Liver (tissue), 9 donors: Measurements from ENCODE around the gene TACC2. TPM values are rescaled to one million over a fixed set of nuclear protein-coding genes. Genes with fewer than 3 reads are reported as not detected.

Source experiments
- DNase-seq: peaks from one replicate; pipeline ENCODE4 v3.0.0-alpha.2; 2017; ENCODE audit warnings: low spot score
- H3K27ac ChIP-seq, 2 donors: one replicate each; pipeline ENCODE4 v1.7.0; 2013; ENCODE audit warnings: inconsistent platforms in 2 of 2, low read length in 2 of 2, control low read depth in 1 of 2, low read depth in 1 of 2, mild to moderate bottlenecking in 1 of 2
- H3K27me3 ChIP-seq, 4 donors: one replicate each; pipeline versions ENCODE4 v1.6.1 to v1.7.0; 2013; ENCODE audit warnings: low read length in 3 of 4, inconsistent platforms in 1 of 4, mild to moderate bottlenecking in 1 of 4, moderate library complexity in 1 of 4; ENCODE audit not compliant: control insufficient read depth in 4 of 4, insufficient read depth in 4 of 4
- H3K36me3 ChIP-seq, 4 donors: one replicate each; pipeline versions ENCODE4 v1.6.1 to v1.7.0; 2013; ENCODE audit warnings: low read length in 3 of 4, mild to moderate bottlenecking in 3 of 4, low read depth in 1 of 4, moderate library complexity in 1 of 4; ENCODE audit not compliant: control insufficient read depth in 4 of 4, insufficient read depth in 3 of 4
- H3K4me1 ChIP-seq, 4 donors: one replicate each; pipeline versions ENCODE4 v1.6.1 to v1.7.0; 2013; ENCODE audit warnings: low read length in 3 of 4, mild to moderate bottlenecking in 3 of 4, moderate library complexity in 1 of 4; ENCODE audit not compliant: control insufficient read depth in 4 of 4, insufficient read depth in 4 of 4
- H3K4me3 ChIP-seq, 3 donors: one replicate each; pipeline versions ENCODE4 v1.6.1 to v1.7.0; 2013; ENCODE audit warnings: low read length in 3 of 3, control low read depth in 1 of 3, low read depth in 1 of 3, mild to moderate bottlenecking in 1 of 3
- H3K9ac ChIP-seq, 2 donors: one replicate each; pipeline ENCODE4 v1.7.0; 2013; ENCODE audit warnings: low read length in 2 of 2, mild to moderate bottlenecking in 2 of 2, moderate library complexity in 2 of 2, control low read depth in 1 of 2, low read depth in 1 of 2
- H3K9me3 ChIP-seq, 4 donors: one replicate each; pipeline versions ENCODE4 v1.6.1 to v1.7.0; 2013; ENCODE audit warnings: low read length in 3 of 4; ENCODE audit not compliant: control insufficient read depth in 4 of 4
- CTCF ChIP-seq: fragments of 150-350 bp; IDR thresholded peaks from 2 replicates; pipeline ENCODE4 v1.5.1; 2017; ENCODE audit warnings: improper control_type of control experiment, low read depth, low read length; ENCODE audit not compliant: missing input control
- FOXA1 ChIP-seq: IDR thresholded peaks from 2 replicates; pipeline ENCODE4 v1.6.1; 2016; ENCODE audit warnings: antibody characterized with exemption
- FOXA2 ChIP-seq: IDR thresholded peaks from 2 replicates; pipeline ENCODE4 v1.6.1; 2016; ENCODE audit warnings: antibody characterized with exemption
- GABPA ChIP-seq, 2 donors: IDR thresholded peaks in 1 of 2; conservative IDR thresholded peaks in 1 of 2; 2 replicates each; pipeline ENCODE4 v1.6.1; 2016; ENCODE audit warnings: antibody characterized with exemption in 2 of 2, mild to moderate bottlenecking in 1 of 2, moderate library complexity in 1 of 2
- HNF4A ChIP-seq, 2 donors: conservative IDR thresholded peaks; 2 replicates each; pipeline ENCODE4 v1.6.1; 2016; ENCODE audit warnings: antibody characterized with exemption in 2 of 2, mild to moderate bottlenecking in 2 of 2
- HNF4G ChIP-seq: IDR thresholded peaks from 2 replicates; pipeline ENCODE4 v1.6.1; 2016; ENCODE audit warnings: antibody characterized with exemption
- JUND ChIP-seq, 2 donors: IDR thresholded peaks; 2 replicates each; pipeline ENCODE4 v1.6.1; 2016; ENCODE audit warnings: antibody characterized with exemption in 2 of 2
- MAX ChIP-seq: IDR thresholded peaks from 2 replicates; pipeline ENCODE4 v1.6.1; 2016; ENCODE audit warnings: antibody characterized with exemption
- NR2F2 ChIP-seq: IDR thresholded peaks from 2 replicates; pipeline ENCODE4 v1.6.1; 2016; ENCODE audit warnings: antibody characterized with exemption
- RAD21 ChIP-seq, 2 donors: IDR thresholded peaks; 2 replicates each; pipeline ENCODE4 v1.6.1; 2016; ENCODE audit warnings: antibody characterized with exemption in 2 of 2, mild to moderate bottlenecking in 2 of 2
- REST ChIP-seq: IDR thresholded peaks from 2 replicates; pipeline ENCODE4 v1.6.1; 2016; ENCODE audit warnings: antibody characterized with exemption, mild to moderate bottlenecking
- SP1 ChIP-seq: IDR thresholded peaks from 2 replicates; pipeline ENCODE4 v1.6.1; 2018; ENCODE audit warnings: antibody characterized with exemption, mild to moderate bottlenecking
- YY1 ChIP-seq: IDR thresholded peaks from 2 replicates; pipeline ENCODE4 v1.6.1; 2016; ENCODE audit warnings: antibody characterized with exemption, mild to moderate bottlenecking
- ZBTB33 ChIP-seq: IDR thresholded peaks from 2 replicates; pipeline ENCODE4 v1.6.1; 2016; ENCODE audit warnings: antibody characterized with exemption
- WGBS: extraction: QIAGEN DNeasy Blood & Tissue Kit; methylation state at CpG from one replicate; pipeline ENCODE4 v1.1.7; 2013; 5-methylcytosine and 5-hydroxymethylcytosine counted together
- polyA plus RNA-seq, 2 donors: library from polyadenylated mRNA; stranded (reverse) in 1 of 2; unstranded in 1 of 2; fragments of 200-250 nt in 1 of 2; fragments of >200 nt in 1 of 2; fragmentation: Nextera tagmentation in 1 of 2; extraction: Ambion mirVana in 1 of 2; gene quantifications; one replicate each; pipeline versions ENCODE4 v1.2.1 to v1.2.3, GENCODE V29; 2013 to 2015
- total RNA-seq, 2 donors: library from RNA; depleted of rRNA; stranded (reverse); fragments of >200 nt; gene quantifications; one replicate each; pipeline ENCODE4 v1.2.3, GENCODE V29; 2014
- TF ChIP-seq, protein P1 (sequence below): IDR thresholded peaks from 2 replicates; pipeline ENCODE4 v1.6.1; 2016; ENCODE audit warnings: antibody characterized with exemption
- donor health status: healthy.
- donor health status: healthy.
- donor health status: healthy.
- donor health status: healthy.
- donor health status: healthy.

The TACC2 gene
- total and polyA plus RNA-seq, 4 donors: 1.5 to 9.1 (median 7.8) TPM

DNA sequence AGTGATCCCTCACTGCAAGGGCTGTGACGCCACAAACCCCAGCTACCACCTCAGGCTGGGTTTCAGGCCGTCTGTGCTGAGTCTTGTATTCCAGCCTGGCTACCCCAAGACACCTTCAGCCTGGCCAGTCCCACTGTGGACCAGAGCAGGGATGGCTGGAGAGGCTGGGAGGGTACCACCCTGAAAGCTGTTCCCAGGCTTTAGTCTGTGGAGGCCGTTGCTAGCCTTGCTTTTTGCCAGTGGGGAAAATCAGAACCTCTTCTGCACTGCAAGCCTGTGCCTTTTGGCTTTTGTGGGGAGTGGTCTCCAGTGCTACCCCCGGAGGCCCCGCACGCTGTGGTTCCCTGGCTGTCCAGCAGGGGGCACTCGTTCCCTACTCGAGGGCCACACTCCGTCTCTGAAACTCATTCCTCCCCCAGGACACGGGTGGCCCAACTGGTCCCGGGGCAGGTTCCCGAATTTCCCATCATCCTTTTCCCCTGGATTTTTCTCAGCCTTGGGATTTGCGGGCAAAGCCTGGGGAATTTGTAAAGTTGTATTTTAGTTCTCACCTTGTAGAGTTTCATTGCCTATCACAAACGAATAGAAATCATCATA, 153.8 kb downstream of the TACC2 start:
- Histone ChIP-seq H3K27me3 (no peaks in the 10 kb centered on the region), H3K4me3 (no peak overlapping the region), H3K9me3 (no peaks in the 10 kb centered on the region), H3K36me3 (no peaks in the 10 kb centered on the region), H3K27ac (no peak overlapping the region), H3K4me1 (peaks cover 10 to 33% (median 23%) of the 10 kb centered on the region in 4 donors), H3K9ac (no peak overlapping the region)
- peak; percentile 64 for DNase-seq
- TF ChIP-seq ZBTB33 (no peak), GABPA (IDR thresholded peaks at IDR 0.05 in 1 of 2, conservative IDR thresholded peaks at IDR 0.05 in 1 of 2) (no peak), HNF4G (no peak), CTCF (peak; percentile 92), RAD21 (IDR thresholded peaks at IDR 0.05) (peak; percentile 88 to 90), SP1 (no peak), JUND (IDR thresholded peaks at IDR 0.05) (no peak), NR2F2 (no peak), REST (no peak), FOXA2 (no peak), MAX (no peak)
- TF ChIP-seq, protein P1, sequence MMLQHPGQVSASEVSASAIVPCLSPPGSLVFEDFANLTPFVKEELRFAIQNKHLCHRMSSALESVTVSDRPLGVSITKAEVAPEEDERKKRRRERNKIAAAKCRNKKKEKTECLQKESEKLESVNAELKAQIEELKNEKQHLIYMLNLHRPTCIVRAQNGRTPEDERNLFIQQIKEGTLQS: no peak
- WGBS: 21% methylated on average over 14 of the region's 14 CpGs

DNA sequence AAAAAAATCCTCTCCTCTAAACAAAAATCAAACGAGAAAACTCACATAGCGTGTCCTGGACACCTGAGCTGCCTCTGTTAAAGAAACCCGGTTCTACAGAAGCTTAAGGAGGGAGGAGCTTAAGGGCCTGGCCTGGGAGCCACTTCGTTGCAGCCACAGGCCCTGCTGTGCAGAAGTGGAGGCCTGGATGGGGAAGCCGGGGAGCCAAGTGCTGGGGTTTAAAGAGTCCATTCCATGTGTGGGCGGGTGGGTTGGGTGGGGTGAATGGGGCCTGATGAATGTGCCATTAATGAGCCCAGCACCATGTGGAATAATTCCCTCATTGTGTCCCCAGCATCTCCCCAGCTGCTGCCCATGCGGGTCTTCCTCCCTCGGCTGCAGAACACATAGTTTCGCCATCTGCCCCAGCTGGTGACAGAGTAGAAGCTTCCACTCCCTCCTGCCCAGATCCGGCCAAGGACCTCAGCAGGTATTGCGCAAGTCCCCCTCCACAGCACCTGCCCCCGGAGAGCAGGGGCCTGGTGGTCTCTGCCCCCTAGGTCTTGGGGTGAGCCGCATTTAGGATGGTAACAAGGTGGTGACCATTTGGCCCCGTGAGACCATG, 154.4 kb downstream of the TACC2 start:
- H3K4me1 ChIP-seq: peaks cover 10 to 36% (median 24%) of the 10 kb centered on the region in 4 donors
- H3K9ac ChIP-seq: no peak overlapping the region
- no peak for DNase-seq
- H3K36me3 ChIP-seq: no peaks in the 10 kb centered on the region
- WGBS: 56% methylated on average over 14 of the region's 14 CpGs
- no peak overlapping the region for H3K4me3 ChIP-seq
- H3K27ac ChIP-seq: peak overlapping the region; percentile 70 to 79
- no peaks in the 10 kb centered on the region for H3K27me3 ChIP-seq
- H3K9me3 ChIP-seq: no peaks in the 10 kb centered on the region
- TF ChIP-seq JUND (IDR thresholded peaks at IDR 0.05) (no peak), FOXA2 (no peak), ZBTB33 (no peak), HNF4A (conservative IDR thresholded peaks at IDR 0.05) (no peak), YY1 (no peak), SP1 (no peak), NR2F2 (no peak), REST (no peak), FOXA1 (no peak), MAX (no peak)
- TF ChIP-seq, protein P1: no peak
